Measurements from ENCODE around the gene RYK.

- TF ChIP-seq, protein P1, sequence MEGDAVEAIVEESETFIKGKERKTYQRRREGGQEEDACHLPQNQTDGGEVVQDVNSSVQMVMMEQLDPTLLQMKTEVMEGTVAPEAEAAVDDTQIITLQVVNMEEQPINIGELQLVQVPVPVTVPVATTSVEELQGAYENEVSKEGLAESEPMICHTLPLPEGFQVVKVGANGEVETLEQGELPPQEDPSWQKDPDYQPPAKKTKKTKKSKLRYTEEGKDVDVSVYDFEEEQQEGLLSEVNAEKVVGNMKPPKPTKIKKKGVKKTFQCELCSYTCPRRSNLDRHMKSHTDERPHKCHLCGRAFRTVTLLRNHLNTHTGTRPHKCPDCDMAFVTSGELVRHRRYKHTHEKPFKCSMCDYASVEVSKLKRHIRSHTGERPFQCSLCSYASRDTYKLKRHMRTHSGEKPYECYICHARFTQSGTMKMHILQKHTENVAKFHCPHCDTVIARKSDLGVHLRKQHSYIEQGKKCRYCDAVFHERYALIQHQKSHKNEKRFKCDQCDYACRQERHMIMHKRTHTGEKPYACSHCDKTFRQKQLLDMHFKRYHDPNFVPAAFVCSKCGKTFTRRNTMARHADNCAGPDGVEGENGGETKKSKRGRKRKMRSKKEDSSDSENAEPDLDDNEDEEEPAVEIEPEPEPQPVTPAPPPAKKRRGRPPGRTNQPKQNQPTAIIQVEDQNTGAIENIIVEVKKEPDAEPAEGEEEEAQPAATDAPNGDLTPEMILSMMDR (IDR thresholded peaks at IDR 0.05): no peak
- no peak for TF ChIP-seq EP300 (IDR thresholded peaks at IDR 0.05; ENCODE audit: low read depth)
- TF ChIP-seq POLR2A (IDR thresholded peaks at IDR 0.05): no peak
- no peak for TF ChIP-seq POLR2AphosphoS5 (IDR thresholded peaks at IDR 0.05)
Observed at GRCh38 chr3:134258761-134259347, 8.2 kb upstream of the RYK start.
